CD14-positive monocyte (primary cell): Measurements from ENCODE around the gene TBPL1. TPM values are rescaled to one million over a fixed set of nuclear protein-coding genes. Genes with fewer than 3 reads are reported as not detected.

Source experiments
- DNase-seq, 3 donors: peaks; one replicate each; pipeline ENCODE4 v3.0.0-alpha.2; 2011 to 2022
- H2AFZ ChIP-seq: 2 replicates; pipeline ENCODE4 v1.6.0; 2012; ENCODE audit warnings: mild to moderate bottlenecking, low read depth, low read length, inconsistent platforms; ENCODE audit not compliant: insufficient read depth, poor library complexity, severe bottlenecking
- H3K27ac ChIP-seq, 2 donors: 1 replicate in 1 of 2; 2 replicates in 1 of 2; pipeline ENCODE4 v1.5.1; 2012 to 2013; ENCODE audit warnings: low read length in 2 of 2, control low read depth in 1 of 2, inconsistent platforms in 1 of 2, low read depth in 1 of 2, mild to moderate bottlenecking in 1 of 2
- H3K27me3 ChIP-seq, 2 donors: one replicate each; pipeline versions ENCODE4 v1.6.0 to v1.6.1; 2011 to 2013; ENCODE audit warnings: low read length in 2 of 2; ENCODE audit not compliant: control insufficient read depth in 2 of 2, insufficient read depth in 2 of 2
- H3K36me3 ChIP-seq, 2 donors: replicated peaks in 1 of 2; 1 replicate in 1 of 2; 2 replicates in 1 of 2; pipeline versions ENCODE4 v1.5.1 to v1.6.1; 2012 to 2013; ENCODE audit warnings: low read length in 2 of 2, control low read depth in 1 of 2, inconsistent platforms in 1 of 2, mild to moderate bottlenecking in 1 of 2; ENCODE audit not compliant: insufficient read depth in 2 of 2, control insufficient read depth in 1 of 2
- H3K4me1 ChIP-seq, 2 donors: 1 replicate in 1 of 2; 2 replicates in 1 of 2; pipeline versions ENCODE4 v1.5.1 to v1.6.1; 2012 to 2013; ENCODE audit warnings: low read length in 2 of 2, control low read depth in 1 of 2, inconsistent platforms in 1 of 2, mild to moderate bottlenecking in 1 of 2, moderate library complexity in 1 of 2; ENCODE audit not compliant: insufficient read depth in 2 of 2, control insufficient read depth in 1 of 2
- H3K4me2 ChIP-seq: replicated peaks from 2 replicates; pipeline ENCODE3; 2012; ENCODE audit warnings: low read length, moderate library complexity, mild to moderate bottlenecking; ENCODE audit not compliant: poor library complexity, severe bottlenecking; ENCODE audit errors: extremely low read depth
- H3K4me3 ChIP-seq, 3 experiments: fragments of 200-600 bp in 1 of 3; sonication (generic) in 1 of 3; replicated peaks in 1 of 3; 1 replicate in 2 of 3; 2 replicates in 1 of 3; pipeline ENCODE4 v1.5.1; 2011 to 2013; ENCODE audit warnings: low read length in 3 of 3, mild to moderate bottlenecking in 3 of 3, control low read depth in 2 of 3, low read depth in 2 of 3, inconsistent platforms in 1 of 3, moderate library complexity in 1 of 3
- H3K79me2 ChIP-seq: 2 replicates; pipeline ENCODE4 v1.6.0; 2012; ENCODE audit warnings: mild to moderate bottlenecking, control low read depth, inconsistent platforms, low read length, moderate library complexity; ENCODE audit not compliant: insufficient read depth
- H3K9ac ChIP-seq: 2 replicates; pipeline ENCODE4 v1.6.0; 2017; ENCODE audit warnings: low read length, mild to moderate bottlenecking; ENCODE audit not compliant: insufficient read depth, poor library complexity, severe bottlenecking
- H3K9me3 ChIP-seq, 2 donors: replicated peaks in 1 of 2; 1 replicate in 1 of 2; 2 replicates in 1 of 2; pipeline versions ENCODE4 v1.5.1 to v1.6.1; 2012 to 2013; ENCODE audit warnings: low read length in 2 of 2, control low read depth in 1 of 2; ENCODE audit not compliant: control insufficient read depth in 1 of 2, insufficient read depth in 1 of 2
- H4K20me1 ChIP-seq: 2 replicates; pipeline ENCODE4 v1.6.0; 2012; ENCODE audit warnings: mild to moderate bottlenecking, low read length, control low read depth, moderate library complexity; ENCODE audit not compliant: insufficient read depth
- H3K27ac Mint-ChIP-seq, 7 donors: one replicate each; pipeline ENCODE4 v1.8.0; 2020; ENCODE audit warnings: mild to moderate bottlenecking in 7 of 7, mixed read lengths in 7 of 7, moderate library complexity in 6 of 7, inconsistent platforms in 2 of 7
- H3K27me3 Mint-ChIP-seq, 3 donors: one replicate each; pipeline ENCODE4 v1.8.0; 2021 to 2022; ENCODE audit warnings: low read depth in 3 of 3, mild to moderate bottlenecking in 3 of 3, mixed read lengths in 3 of 3, moderate library complexity in 3 of 3, inconsistent platforms in 1 of 3
- H3K36me3 Mint-ChIP-seq, 2 donors: one replicate each; pipeline ENCODE4 v1.8.0; 2020; ENCODE audit warnings: mixed read lengths in 2 of 2, inconsistent platforms in 1 of 2, mild to moderate bottlenecking in 1 of 2
- H3K4me1 Mint-ChIP-seq: one replicate; pipeline ENCODE4 v1.8.0; 2020; ENCODE audit warnings: mild to moderate bottlenecking, mixed read lengths
- H3K4me3 Mint-ChIP-seq, 2 donors: one replicate each; pipeline ENCODE4 v1.8.0; 2020; ENCODE audit warnings: mild to moderate bottlenecking in 2 of 2, mixed read lengths in 2 of 2, moderate library complexity in 1 of 2
- H3K9me3 Mint-ChIP-seq, 7 donors: one replicate each; pipeline ENCODE4 v1.8.0; 2020 to 2022; ENCODE audit warnings: mixed read lengths in 7 of 7, mild to moderate bottlenecking in 6 of 7, moderate library complexity in 6 of 7, inconsistent platforms in 2 of 7
- WGBS: methylation state at CpG from one replicate; pipeline ENCODE4 v1.1.5; 2013; ENCODE audit warnings: missing lambda C conversion rate; ENCODE audit not compliant: insufficient coverage; 5-methylcytosine and 5-hydroxymethylcytosine counted together
- intact Hi-C, 2 donors: fragments of 100-400 bp; cut with micrococcal nuclease; formaldehyde crosslinking; loops; one replicate each; pipeline versions ENCODE4 v1.15.0 to v1.15.1; 2023
- polyA plus RNA-seq, 3 donors: library from polyadenylated mRNA; depleted of rRNA in 1 of 3; unstranded in 2 of 3; stranded (reverse) in 1 of 3; fragments of 300-500 nt in 2 of 3; fragments of >200 nt in 1 of 3; fragmentation: Illumina TruSeq in 2 of 3; gene quantifications; 1 replicate in 2 of 3; 2 replicates in 1 of 3; pipeline ENCODE4 v1.2.3, GENCODE V29; 2012 to 2021
- TF ChIP-seq, protein P1 (sequence below): fragments of 200-600 bp; IDR thresholded peaks from one replicate; pipeline ENCODE4 v1.8.0; 2022; ENCODE audit warnings: antibody characterized with exemption, mild to moderate bottlenecking

The TBPL1 gene
- polyA plus RNA-seq, 3 donors, result 22.0 to 35.6 (median 35.5) TPM

DNA sequence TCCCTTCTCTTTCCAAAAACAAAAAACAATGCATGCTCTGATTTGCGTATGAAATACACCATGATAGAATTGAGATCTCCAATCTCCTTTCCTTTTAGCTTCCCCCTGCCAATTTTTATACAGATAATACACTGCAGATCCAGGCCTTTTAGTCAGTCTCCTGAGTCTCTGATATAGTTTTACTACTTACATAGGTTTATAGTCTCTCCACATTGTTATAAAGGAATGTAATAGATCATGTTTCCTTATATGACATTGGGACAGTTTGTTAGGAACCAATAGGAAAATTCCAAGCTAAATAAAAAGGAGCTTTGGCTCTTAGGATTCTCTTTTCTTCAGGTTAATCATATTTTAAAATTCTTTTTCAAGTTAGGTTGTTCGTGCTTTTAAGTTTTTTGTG is 36.5 kb downstream of the TBPL1 start:
- no peak overlapping the region for H3K4me3 Mint-ChIP-seq
- H3K79me2 ChIP-seq, result no peaks in the 10 kb centered on the region
- H3K27ac Mint-ChIP-seq, result no peak overlapping the region
- no peak for DNase-seq
- no peaks in the 10 kb centered on the region for H3K9me3 Mint-ChIP-seq
- intact Hi-C loops, result no loop called here
- 100% methylated on average over 1 of the region's 2 CpGs for WGBS
- no peaks in the 10 kb centered on the region for H3K27me3 Mint-ChIP-seq
- H3K4me1 Mint-ChIP-seq, result peaks cover 4% of the 10 kb centered on the region
- H3K9me3 ChIP-seq, result no peaks in the 10 kb centered on the region
- H3K9ac ChIP-seq, result no peak overlapping the region
- no peak overlapping the region for H3K4me3 ChIP-seq
- no peaks in the 10 kb centered on the region for H3K4me1 ChIP-seq
- H2AFZ ChIP-seq, result no peak overlapping the region
- TF ChIP-seq, protein P1, sequence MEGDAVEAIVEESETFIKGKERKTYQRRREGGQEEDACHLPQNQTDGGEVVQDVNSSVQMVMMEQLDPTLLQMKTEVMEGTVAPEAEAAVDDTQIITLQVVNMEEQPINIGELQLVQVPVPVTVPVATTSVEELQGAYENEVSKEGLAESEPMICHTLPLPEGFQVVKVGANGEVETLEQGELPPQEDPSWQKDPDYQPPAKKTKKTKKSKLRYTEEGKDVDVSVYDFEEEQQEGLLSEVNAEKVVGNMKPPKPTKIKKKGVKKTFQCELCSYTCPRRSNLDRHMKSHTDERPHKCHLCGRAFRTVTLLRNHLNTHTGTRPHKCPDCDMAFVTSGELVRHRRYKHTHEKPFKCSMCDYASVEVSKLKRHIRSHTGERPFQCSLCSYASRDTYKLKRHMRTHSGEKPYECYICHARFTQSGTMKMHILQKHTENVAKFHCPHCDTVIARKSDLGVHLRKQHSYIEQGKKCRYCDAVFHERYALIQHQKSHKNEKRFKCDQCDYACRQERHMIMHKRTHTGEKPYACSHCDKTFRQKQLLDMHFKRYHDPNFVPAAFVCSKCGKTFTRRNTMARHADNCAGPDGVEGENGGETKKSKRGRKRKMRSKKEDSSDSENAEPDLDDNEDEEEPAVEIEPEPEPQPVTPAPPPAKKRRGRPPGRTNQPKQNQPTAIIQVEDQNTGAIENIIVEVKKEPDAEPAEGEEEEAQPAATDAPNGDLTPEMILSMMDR, result no peak
- H3K27me3 ChIP-seq, result no peaks in the 10 kb centered on the region
- H3K36me3 Mint-ChIP-seq, result peaks cover 40 to 44% of the 10 kb centered on the region in 2 donors
- H3K36me3 ChIP-seq, result peaks cover 22 to 55% of the 10 kb centered on the region in 2 donors
- H3K4me2 ChIP-seq, result no peak overlapping the region
- H3K27ac ChIP-seq, result no peak overlapping the region
- H4K20me1 ChIP-seq, result no peaks in the 10 kb centered on the region

DNA sequence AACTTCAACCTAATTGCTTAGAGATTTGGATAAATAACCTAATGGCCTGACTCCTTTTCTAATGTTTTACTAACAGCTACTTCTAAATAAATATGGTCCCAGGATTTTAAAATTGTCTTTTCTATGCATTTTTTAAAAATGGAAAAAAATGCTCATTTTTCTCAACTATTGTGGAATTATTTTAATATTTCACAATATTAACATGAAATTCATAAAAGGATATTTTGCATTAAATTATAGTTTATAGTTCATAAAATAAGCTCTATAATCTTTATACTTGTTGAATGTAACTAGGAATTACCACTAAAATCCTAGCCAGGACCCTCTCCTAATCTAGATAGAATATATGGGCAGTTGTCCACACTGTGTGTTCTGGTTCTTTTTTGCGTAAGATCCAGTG is 37.3 kb downstream of the TBPL1 start:
- no CpG with 5 or more reads among the region's 1 CpG for WGBS
- H3K9ac ChIP-seq, result no peak overlapping the region
- peaks cover 4% of the 10 kb centered on the region for H3K4me1 Mint-ChIP-seq

More for the DNA sequence above, 37.3 kb downstream of the TBPL1 start:
- H3K27me3 ChIP-seq, result no peaks in the 10 kb centered on the region
- H2AFZ ChIP-seq, result no peak overlapping the region
- H4K20me1 ChIP-seq, result no peaks in the 10 kb centered on the region
- no peak for DNase-seq
- TF ChIP-seq, protein P1, result no peak
- no peaks in the 10 kb centered on the region for H3K4me1 ChIP-seq
- H3K9me3 ChIP-seq, result no peaks in the 10 kb centered on the region
- Mint-ChIP-seq H3K27ac (no peak overlapping the region), H3K36me3 (peaks cover 35 to 39% of the 10 kb centered on the region in 2 donors), H3K4me3 (no peak overlapping the region), H3K27me3 (no peaks in the 10 kb centered on the region), H3K9me3 (no peaks in the 10 kb centered on the region)
- no peak overlapping the region for H3K4me2 ChIP-seq
- peaks cover 19 to 50% of the 10 kb centered on the region in 2 donors for H3K36me3 ChIP-seq
- intact Hi-C loops, result no loop called here
- no peak overlapping the region for H3K27ac ChIP-seq
- no peak overlapping the region for H3K4me3 ChIP-seq
- H3K79me2 ChIP-seq, result no peaks in the 10 kb centered on the region
